ENCODE results near the gene KLHDC7A. TPM values are rescaled to one million over a fixed set of nuclear protein-coding genes. Genes with fewer than 3 reads are reported as not detected.
A peak's percentile ranks its signal among the peaks of the same experiment; 100 is the strongest.

KLHDC7A gene
- total RNA-seq, 2 experiments from 2014 or later = 0.91 to 2.6 TPM

DNA sequence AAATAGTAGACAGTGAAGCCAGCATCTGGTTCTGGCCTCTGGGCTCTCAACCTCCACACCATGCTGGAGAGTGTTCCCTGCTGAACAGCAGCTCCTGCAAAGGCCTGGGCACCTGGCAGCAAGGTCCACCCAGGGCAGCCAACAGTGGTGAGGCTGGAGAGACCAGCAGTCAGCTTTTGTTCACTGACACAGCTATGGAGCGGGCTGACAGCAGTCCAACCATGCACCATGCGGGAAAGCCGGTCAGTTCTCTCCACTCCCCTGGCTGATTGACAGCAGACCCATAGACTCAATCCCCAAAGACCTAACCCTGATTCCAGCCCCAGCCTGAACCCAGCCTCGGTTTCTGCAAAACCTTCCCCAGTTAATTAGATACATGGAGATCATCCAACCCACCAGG is 49.0 kb downstream of the KLHDC7A start:
- Histone ChIP-seq H3K36me3 (ENCODE audit: insufficient read depth, low read length) (no peaks in the 10 kb centered on the region), H3K9me2 (ENCODE audit: insufficient read depth, low read length) (no peaks in the 10 kb centered on the region), H3K27ac (ENCODE audit: low read depth, low read length, poor library complexity, severe bottlenecking) (no peak overlapping the region), H3K4me3 (ENCODE audit: low read depth, low read length, poor library complexity, severe bottlenecking) (no peak overlapping the region), H3K4me2 (ENCODE audit: low read length) (no peak overlapping the region), H3K4me1 (ENCODE audit: insufficient read depth, low read length, poor library complexity, severe bottlenecking) (peaks cover 35% of the 10 kb centered on the region), H3K9me3 (ENCODE audit: low read length) (no peaks in the 10 kb centered on the region), H2AFZ (ENCODE audit: low read length) (no peak overlapping the region), H3K79me2 (ENCODE audit: insufficient read depth, low read depth, low read length) (no peaks in the 10 kb centered on the region), H4K20me1 (ENCODE audit: insufficient read depth, low read length) (no peaks in the 10 kb centered on the region)
- no TSS peak for BruUV-seq (replicated peaks)
- ChIA-PET CTCF (ENCODE audit: unreplicated experiment) (no interaction called here), POLR2A (interaction anchor here (1.2 kb wide), 1 partner anchor 46 kb away, joined by 4 read pairs; no protein-coding TSS in a partner anchor)
- intact Hi-C loops (cut with micrococcal nuclease; ENCODE audit: unreplicated experiment) = loop anchor here (2.0 to 5.0 kb wide), 4 partner anchors 43 to 232 kb away; partner anchors contain the start of gene KLHDC7A
- DNase-seq (ENCODE audit: low spot score) = no peak
- TF ChIP-seq, protein P1, sequence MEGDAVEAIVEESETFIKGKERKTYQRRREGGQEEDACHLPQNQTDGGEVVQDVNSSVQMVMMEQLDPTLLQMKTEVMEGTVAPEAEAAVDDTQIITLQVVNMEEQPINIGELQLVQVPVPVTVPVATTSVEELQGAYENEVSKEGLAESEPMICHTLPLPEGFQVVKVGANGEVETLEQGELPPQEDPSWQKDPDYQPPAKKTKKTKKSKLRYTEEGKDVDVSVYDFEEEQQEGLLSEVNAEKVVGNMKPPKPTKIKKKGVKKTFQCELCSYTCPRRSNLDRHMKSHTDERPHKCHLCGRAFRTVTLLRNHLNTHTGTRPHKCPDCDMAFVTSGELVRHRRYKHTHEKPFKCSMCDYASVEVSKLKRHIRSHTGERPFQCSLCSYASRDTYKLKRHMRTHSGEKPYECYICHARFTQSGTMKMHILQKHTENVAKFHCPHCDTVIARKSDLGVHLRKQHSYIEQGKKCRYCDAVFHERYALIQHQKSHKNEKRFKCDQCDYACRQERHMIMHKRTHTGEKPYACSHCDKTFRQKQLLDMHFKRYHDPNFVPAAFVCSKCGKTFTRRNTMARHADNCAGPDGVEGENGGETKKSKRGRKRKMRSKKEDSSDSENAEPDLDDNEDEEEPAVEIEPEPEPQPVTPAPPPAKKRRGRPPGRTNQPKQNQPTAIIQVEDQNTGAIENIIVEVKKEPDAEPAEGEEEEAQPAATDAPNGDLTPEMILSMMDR (conservative IDR thresholded peaks at IDR 0.05; ENCODE audit: low read length) = no peak
- TF ChIP-seq EZH2phosphoT487 (IDR thresholded peaks at IDR 0.05; ENCODE audit: borderline replicate concordance, low read depth, low read length) = no peak

DNA sequence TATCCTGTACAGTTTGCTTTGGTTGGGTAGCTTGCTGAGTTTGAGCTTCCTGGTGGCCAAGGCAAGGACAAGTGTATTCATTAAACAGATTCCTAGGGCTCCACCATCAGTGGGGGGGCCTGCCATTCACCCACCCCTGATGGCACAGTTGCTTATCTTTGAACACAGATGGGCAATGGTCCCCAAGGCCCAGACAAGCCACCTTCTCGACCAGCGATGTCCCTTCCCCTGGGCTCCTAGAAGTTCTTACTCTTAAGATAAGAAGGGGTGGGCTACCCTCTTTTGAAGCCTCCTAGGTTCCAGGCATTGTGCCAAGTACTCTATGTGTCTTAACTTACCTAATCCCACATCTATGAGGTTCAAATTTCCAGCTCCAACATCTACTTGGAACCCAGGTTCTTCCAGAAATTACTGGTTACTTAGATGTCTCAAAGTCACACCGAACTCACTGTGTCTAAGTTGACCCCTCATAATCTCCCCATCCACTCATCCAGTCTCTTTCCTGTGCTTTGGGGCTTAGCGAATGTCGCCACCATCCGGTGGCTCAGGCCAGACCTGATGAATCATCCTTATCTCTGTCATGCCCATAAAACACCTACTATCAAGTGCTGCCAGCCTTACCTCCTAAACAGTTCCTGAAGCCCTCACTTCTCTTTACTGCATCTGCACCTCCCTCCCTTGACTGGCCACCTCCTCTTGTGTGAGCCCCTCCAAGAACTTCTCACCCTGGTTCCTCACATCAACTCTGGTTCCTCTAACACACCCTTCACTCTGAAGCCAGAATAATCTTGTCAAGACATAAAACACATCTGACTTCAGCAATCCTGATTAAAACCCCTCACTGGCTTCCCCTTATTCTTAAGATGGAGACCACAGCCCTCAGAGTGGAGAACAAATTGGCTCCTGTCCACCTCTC is 50.1 kb downstream of the KLHDC7A start:
- intact Hi-C loops (cut with micrococcal nuclease; ENCODE audit: unreplicated experiment) = loop anchor here (2.0 to 5.0 kb wide), 4 partner anchors 41 to 234 kb away; partner anchors contain the start of gene KLHDC7A
- Histone ChIP-seq H3K79me2 (ENCODE audit: insufficient read depth, low read depth, low read length) (no peaks in the 10 kb centered on the region), H3K36me3 (ENCODE audit: insufficient read depth, low read length) (no peaks in the 10 kb centered on the region), H3K4me2 (ENCODE audit: low read length) (no peak overlapping the region), H3K4me1 (ENCODE audit: insufficient read depth, low read length, poor library complexity, severe bottlenecking) (peaks cover 46% of the 10 kb centered on the region), H3K9me3 (ENCODE audit: low read length) (no peaks in the 10 kb centered on the region), H2AFZ (ENCODE audit: low read length) (no peak overlapping the region), H3K4me3 (ENCODE audit: low read depth, low read length, poor library complexity, severe bottlenecking) (no peak overlapping the region), H3K9me2 (ENCODE audit: insufficient read depth, low read length) (no peaks in the 10 kb centered on the region), H4K20me1 (ENCODE audit: insufficient read depth, low read length) (no peaks in the 10 kb centered on the region), H3K27ac (ENCODE audit: low read depth, low read length, poor library complexity, severe bottlenecking) (no peak overlapping the region)
- BruUV-seq (replicated peaks) = no TSS peak
- TF ChIP-seq, protein P1 (conservative IDR thresholded peaks at IDR 0.05; ENCODE audit: low read length) = peak; percentile 89
- no peak for TF ChIP-seq EZH2phosphoT487 (IDR thresholded peaks at IDR 0.05; ENCODE audit: borderline replicate concordance, low read depth, low read length)
- ChIA-PET CTCF (ENCODE audit: unreplicated experiment) (no interaction called here), POLR2A (no interaction called here)
- DNase-seq (ENCODE audit: low spot score) = peak; percentile 60

DNA sequence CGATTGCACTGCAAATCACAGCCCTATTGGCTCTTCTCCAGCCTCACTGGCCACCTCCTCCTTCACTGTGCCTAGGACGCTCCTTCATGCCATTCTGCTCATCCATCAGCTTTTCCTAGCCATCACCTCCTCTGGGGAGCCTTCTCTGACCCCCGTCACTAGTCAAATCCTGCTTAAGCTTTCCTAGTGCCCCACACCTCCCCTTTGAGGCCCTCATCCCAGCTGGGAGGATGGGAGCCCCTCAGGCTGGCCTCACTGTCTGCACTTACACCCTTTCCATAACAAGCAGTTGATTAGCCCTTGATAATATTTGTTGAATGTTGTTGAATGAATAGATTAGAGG is 50.7 kb downstream of the KLHDC7A start:
- Histone ChIP-seq H3K4me3 (ENCODE audit: low read depth, low read length, poor library complexity, severe bottlenecking) (no peak overlapping the region), H2AFZ (ENCODE audit: low read length) (no peak overlapping the region), H3K4me1 (ENCODE audit: insufficient read depth, low read length, poor library complexity, severe bottlenecking) (peaks cover 50% of the 10 kb centered on the region), H3K27ac (ENCODE audit: low read depth, low read length, poor library complexity, severe bottlenecking) (no peak overlapping the region), H3K9me2 (ENCODE audit: insufficient read depth, low read length) (no peaks in the 10 kb centered on the region), H3K4me2 (ENCODE audit: low read length) (no peak overlapping the region), H4K20me1 (ENCODE audit: insufficient read depth, low read length) (no peaks in the 10 kb centered on the region), H3K79me2 (ENCODE audit: insufficient read depth, low read depth, low read length) (no peaks in the 10 kb centered on the region), H3K9me3 (ENCODE audit: low read length) (no peaks in the 10 kb centered on the region), H3K36me3 (ENCODE audit: insufficient read depth, low read length) (no peaks in the 10 kb centered on the region)
- DNase-seq (ENCODE audit: low spot score) = no peak
- ChIA-PET CTCF (ENCODE audit: unreplicated experiment) (no interaction called here), POLR2A (no interaction called here)
- no TSS peak for BruUV-seq (replicated peaks)
- TF ChIP-seq EZH2phosphoT487 (IDR thresholded peaks at IDR 0.05; ENCODE audit: borderline replicate concordance, low read depth, low read length) = no peak
- TF ChIP-seq, protein P1 (conservative IDR thresholded peaks at IDR 0.05; ENCODE audit: low read length) = no peak
- intact Hi-C loops (cut with micrococcal nuclease; ENCODE audit: unreplicated experiment) = loop anchor here (2.0 to 5.0 kb wide), 4 partner anchors 41 to 234 kb away; partner anchors contain the start of gene KLHDC7A
